GM23338 (cell line): ENCODE data around the gene STXBP5L. TPM values are rescaled to one million over a fixed set of nuclear protein-coding genes. Genes with fewer than 3 reads are reported as not detected.

Experiments
- ATAC-seq: fragments of 200-7000 bp; cut with Tn5 transposase; 3 replicates; pipeline ENCODE4 v1.9.1; 2020
- DNase-seq: peaks from one replicate; pipeline ENCODE4 v3.0.0-alpha.2; 2015; ENCODE audit warnings: low spot score
- H2AFZ ChIP-seq: fragments of 200-600 bp; sonication (generic); 2 replicates; pipeline ENCODE4 v1.8.0; 2016; ENCODE audit warnings: antibody characterized with exemption, mild to moderate bottlenecking, moderate library complexity
- H3F3A ChIP-seq: fragments of 200-600 bp; sonication (generic); replicated peaks from 2 replicates; pipeline ENCODE4 v1.8.0; 2017; ENCODE audit warnings: antibody characterized with exemption, mixed run types, low read depth
- H3K27ac ChIP-seq: fragments of 200-600 bp; sonication (generic); 2 replicates; pipeline ENCODE4 v1.6.1; 2016; ENCODE audit warnings: low read depth
- H3K27me3 ChIP-seq: fragments of 200-600 bp; sonication (generic); 2 replicates; pipeline ENCODE4 v1.8.0; 2016; ENCODE audit warnings: mild to moderate bottlenecking, mixed run types, moderate library complexity; ENCODE audit not compliant: insufficient read depth
- H3K36me3 ChIP-seq: fragments of 200-600 bp; sonication (generic); 2 replicates; pipeline ENCODE4 v1.8.0; 2016; ENCODE audit warnings: mild to moderate bottlenecking; ENCODE audit not compliant: insufficient read depth
- H3K4me1 ChIP-seq: fragments of 200-600 bp; sonication (generic); 2 replicates; pipeline ENCODE4 v1.8.0; 2016; ENCODE audit warnings: mild to moderate bottlenecking, moderate library complexity; ENCODE audit not compliant: insufficient read depth
- H3K4me2 ChIP-seq: fragments of 200-600 bp; sonication (generic); 2 replicates; pipeline ENCODE4 v1.7.1; 2017; ENCODE audit warnings: mixed run types
- H3K4me3 ChIP-seq: fragments of 200-600 bp; sonication (generic); 2 replicates; pipeline ENCODE4 v1.6.1; 2016; ENCODE audit warnings: mixed run types
- H3K79me2 ChIP-seq: fragments of 200-600 bp; sonication (generic); replicated peaks from 2 replicates; pipeline ENCODE4 v1.8.0; 2017; ENCODE audit warnings: mild to moderate bottlenecking; ENCODE audit not compliant: insufficient read depth
- H3K9me2 ChIP-seq: fragments of 200-600 bp; sonication (generic); 2 replicates; pipeline ENCODE4 v1.8.0; 2017; ENCODE audit not compliant: insufficient read depth
- H4K20me1 ChIP-seq: fragments of 200-600 bp; sonication (generic); replicated peaks from 2 replicates; pipeline ENCODE4 v1.8.0; 2017; ENCODE audit warnings: mild to moderate bottlenecking; ENCODE audit not compliant: insufficient read depth
- H3K27ac Mint-ChIP-seq: 2 replicates; pipeline ENCODE4 v1.8.0; 2020; ENCODE audit warnings: inconsistent platforms, mild to moderate bottlenecking, moderate library complexity, mixed read lengths
- H3K27me3 Mint-ChIP-seq: 3 replicates; pipeline ENCODE4 v1.8.0; 2022; ENCODE audit warnings: low read depth, mild to moderate bottlenecking, moderate library complexity, mixed read lengths, inconsistent platforms; ENCODE audit not compliant: insufficient read depth, poor library complexity
- H3K36me3 Mint-ChIP-seq: 3 replicates; pipeline ENCODE4 v1.8.0; 2021; ENCODE audit warnings: low read depth, mild to moderate bottlenecking, inconsistent platforms, moderate library complexity, mixed read lengths
- H3K4me1 Mint-ChIP-seq: 3 replicates; pipeline ENCODE4 v1.8.0; 2020; ENCODE audit warnings: mild to moderate bottlenecking, inconsistent platforms, mixed read lengths
- H3K4me3 Mint-ChIP-seq: 3 replicates; pipeline ENCODE4 v1.8.0; 2021; ENCODE audit warnings: moderate library complexity, mild to moderate bottlenecking, inconsistent platforms, mixed read lengths
- H3K9me3 Mint-ChIP-seq: 3 replicates; pipeline ENCODE4 v1.8.0; 2020; ENCODE audit warnings: moderate library complexity, mild to moderate bottlenecking, inconsistent platforms, mixed read lengths
- CTCF ChIP-seq, 2 experiments: fragments of 200-600 bp in 1 of 2; sonication (generic) in 1 of 2; conservative IDR thresholded peaks; 2 replicates each; pipeline versions ENCODE4 v1.5.1 to v1.6.1; 2016 to 2017; ENCODE audit warnings: antibody characterized with exemption in 2 of 2, low read depth in 2 of 2, mild to moderate bottlenecking in 2 of 2, moderate library complexity in 1 of 2
- ETS1 ChIP-seq: IDR thresholded peaks from 2 replicates; pipeline ENCODE4 v1.6.1; 2016; ENCODE audit warnings: antibody characterized with exemption
- REST ChIP-seq: IDR thresholded peaks from one replicate; pipeline ENCODE4 v1.6.1; 2018; ENCODE audit warnings: antibody characterized with exemption; ENCODE audit not compliant: unreplicated experiment
- ZNF331 ChIP-seq: fragments of 250-450 bp; sonication (Bioruptor Pico); IDR thresholded peaks from 2 replicates; pipeline ENCODE4 v1.5.0; 2020; ENCODE audit warnings: low read depth, mild to moderate bottlenecking, moderate library complexity
- ZNF462 ChIP-seq: fragments of 250-450 bp; sonication (Bioruptor Pico); IDR thresholded peaks from 2 replicates; pipeline ENCODE4 v1.5.0; 2020; ENCODE audit warnings: mild to moderate bottlenecking, moderate library complexity
- polyA plus RNA-seq: library from polyadenylated mRNA; unstranded; fragments of >200 nt; fragmentation: Nextera tagmentation; extraction: Ambion mirVana; gene quantifications from 2 replicates; pipeline ENCODE4 v1.2.1, GENCODE V29; 2016
- total RNA-seq: library from RNA; depleted of rRNA; stranded (reverse); fragments of >200 nt; shearing (Covaris generic); gene quantifications from 2 replicates; pipeline ENCODE4 v1.2.3, GENCODE V29; 2014

Gene STXBP5L
- total and polyA plus RNA-seq, 2 experiments from 2014 or later, result 4.2 to 6.0 TPM

GRCh38 chr3:120879411-120879810 lies 28.6 kb upstream of the STXBP5L start (continued):
- no peak for TF ChIP-seq ZNF462 (CRISPR knock-in tag)

GRCh38 chr3:120892921-120893320 lies 15.1 kb upstream of the STXBP5L start:
- Histone ChIP-seq H3F3A (no peaks in the 10 kb centered on the region), H2AFZ (no peak overlapping the region), H3K4me1 (no peaks in the 10 kb centered on the region), H3K27ac (no peak overlapping the region), H3K9me2 (no peaks in the 10 kb centered on the region), H3K4me3 (no peak overlapping the region), H3K4me2 (no peak overlapping the region), H3K36me3 (no peaks in the 10 kb centered on the region), H4K20me1 (no peaks in the 10 kb centered on the region), H3K79me2 (no peaks in the 10 kb centered on the region), H3K27me3 (no peaks in the 10 kb centered on the region)
- DNase-seq (no peak), ATAC-seq (no peak)
- Mint-ChIP-seq H3K4me3 (no peak overlapping the region), H3K4me1 (peaks cover 19% of the 10 kb centered on the region), H3K9me3 (peaks cover 25% of the 10 kb centered on the region), H3K36me3 (peaks cover 14% of the 10 kb centered on the region; the same call in 2 of the 3 replicates), H3K27me3 (no peaks in the 10 kb centered on the region), H3K27ac (no peak overlapping the region)
- no peak for TF ChIP-seq CTCF (conservative IDR thresholded peaks at IDR 0.05; ENCODE audit: low read depth in 2 of 2)
- no peak for TF ChIP-seq ZNF331 (CRISPR knock-in tag)
- no peak for TF ChIP-seq ETS1
- no peak for TF ChIP-seq REST
